ENCODE measurements around the gene CLDN11. TPM values are rescaled to one million over a fixed set of nuclear protein-coding genes. Genes with fewer than 3 reads are reported as not detected.

The CLDN11 gene
- 267 TPM for total RNA-seq

GRCh38 chr3:170418422-170419398 lies at the start of gene CLDN11:
TSS of gene CLDN11 (plus strand) at chr3:170418868. CDS start at chr3:170419067, 199 bp downstream.

Other genes starting within 250 kb of the CLDN11 start
- gene PHC3, start 237.1 kb upstream of the CLDN11 start, total RNA-seq: 70.4 TPM
- gene PRKCI, start 196.4 kb upstream of the CLDN11 start, total RNA-seq: 64.1 TPM
- gene SKIL, start 61.2 kb upstream of the CLDN11 start, total RNA-seq: 73.5 TPM
- 2.9 TPM for gene SLC7A14, start 167.2 kb downstream of the CLDN11 start, total RNA-seq